NCI-H2227 (cell line): Measurements from ENCODE around the gene RALGAPA1.
"Not testable (repeated sequence)": the region's sequence is repeated elsewhere in the genome, so short reads cannot be mapped to it uniquely, and the experiment has no call there.

Experiments used
- DNase-seq: peaks from one replicate; lab custom pipeline; 2025; ENCODE audit not compliant: unreplicated experiment; lab: John Stamatoyannopoulos, UW

RALGAPA1 gene

GRCh38 chr14:35632271-35632670 lies 176.8 kb downstream of the RALGAPA1 start:
- peak; percentile 54 for DNase-seq

GRCh38 chr14:35631071-35631805 lies 177.9 kb downstream of the RALGAPA1 start:
- no peak for DNase-seq

GRCh38 chr14:35628989-35629388 lies 180.1 kb downstream of the RALGAPA1 start:
- DNase-seq = no peak

- DNase-seq = not testable (repeated sequence)
Observed at GRCh38 chr14:35626947-35627346, 182.1 kb downstream of the RALGAPA1 start.

GRCh38 chr14:35621996-35622395 lies 187.1 kb downstream of the RALGAPA1 start:
- not testable (repeated sequence) for DNase-seq

- not testable (repeated sequence) for DNase-seq
Observed at GRCh38 chr14:35619998-35620397, 189.1 kb downstream of the RALGAPA1 start.

GRCh38 chr14:35619461-35619860 lies 189.6 kb downstream of the RALGAPA1 start:
- DNase-seq = not testable (repeated sequence)

GRCh38 chr14:35617500-35617899 lies 191.6 kb downstream of the RALGAPA1 start:
- no peak for DNase-seq

GRCh38 chr14:35607380-35607779 lies 201.7 kb downstream of the RALGAPA1 start:
- no peak for DNase-seq

- DNase-seq = no peak
Observed at GRCh38 chr14:35600253-35600652, 208.8 kb downstream of the RALGAPA1 start.

- no peak for DNase-seq
Observed at GRCh38 chr14:35594616-35595015, 214.5 kb downstream of the RALGAPA1 start.

GRCh38 chr14:35587373-35587772 lies 221.7 kb downstream of the RALGAPA1 start:
- DNase-seq = not testable (repeated sequence)

- no peak for DNase-seq
Observed at GRCh38 chr14:35578639-35579038, 230.5 kb downstream of the RALGAPA1 start.

- DNase-seq = no peak
Observed at GRCh38 chr14:35578135-35578534, 231.0 kb downstream of the RALGAPA1 start.

- DNase-seq = no peak
Observed at GRCh38 chr14:35576856-35577255, 232.2 kb downstream of the RALGAPA1 start.

- no peak for DNase-seq
Observed at GRCh38 chr14:35576260-35576659, 232.8 kb downstream of the RALGAPA1 start.

- DNase-seq = no peak
Observed at GRCh38 chr14:35573911-35574310, 235.2 kb downstream of the RALGAPA1 start.

GRCh38 chr14:35571598-35571997 lies 237.5 kb downstream of the RALGAPA1 start:
- DNase-seq = no peak

GRCh38 chr14:35565871-35566464 lies 243.1 kb downstream of the RALGAPA1 start:
- DNase-seq = no peak

- peak; percentile 7 for DNase-seq
Observed at GRCh38 chr14:35558680-35559079, 250.4 kb downstream of the RALGAPA1 start.

- DNase-seq = no peak
Observed at GRCh38 chr14:35557221-35557747, 251.8 kb downstream of the RALGAPA1 start.

GRCh38 chr14:35556548-35556947 lies 252.5 kb downstream of the RALGAPA1 start:
- DNase-seq = no peak
